Measurements from ENCODE around the gene PAFAH1B1.

Gene PAFAH1B1

GRCh38 chr17:2710071-2710802 is 116.8 kb downstream of the PAFAH1B1 start:
- POLR2A ChIA-PET: interaction anchor here (0.5 to 2.1 kb wide), 3 partner anchors 47 to 117 kb away, joined by 3 to 7 read pairs (median 3); partner anchors contain the start of gene PAFAH1B1
- CTCF ChIA-PET: interaction anchor here (0.7 to 1.2 kb wide), 4 partner anchors 18 to 308 kb away, joined by 3 read pairs; no protein-coding TSS in a partner anchor
- peak overlapping the region; percentile 73 for H3K4me3 ChIP-seq (ENCODE audit: low read depth, low read length)

GRCh38 chr17:2710803-2711607 is 117.6 kb downstream of the PAFAH1B1 start:
- ChIA-PET CTCF (interaction anchor here (0.6 to 1.2 kb wide), 4 partner anchors 35 to 265 kb away, joined by 3 to 4 read pairs (median 3); no protein-coding TSS in a partner anchor), POLR2A (interaction anchor here (1.1 to 2.1 kb wide), 2 partner anchors 81 to 118 kb away, joined by 3 to 7 read pairs; partner anchors contain the start of gene PAFAH1B1)
- H3K36me3 ChIP-seq (ENCODE audit: control insufficient read depth in 2 of 2, insufficient read depth in 1 of 2, low read length in 2 of 2): no peaks in the 10 kb centered on the region
- H3K4me1 ChIP-seq (ENCODE audit: control insufficient read depth, insufficient read depth, low read length): peaks cover 9% of the 10 kb centered on the region
- no peaks in the 10 kb centered on the region for H3K9me3 ChIP-seq (ENCODE audit: control insufficient read depth, insufficient read depth, low read depth, low read length)
- peak overlapping the region; percentile 63; the same call in 1 of the 2 replicates for H3K27ac ChIP-seq (ENCODE audit: extremely low read depth, low read depth, low read length)
- peak overlapping the region; percentile 73 for H3K4me3 ChIP-seq (ENCODE audit: low read depth, low read length)
- TF ChIP-seq ZNF704 (tag by site-specific recombination; IDR thresholded peaks at IDR 0.05): no peak
- TF ChIP-seq ZBTB8A (tag by site-specific recombination; IDR thresholded peaks at IDR 0.05): peak; percentile 43; the same call in 1 of the 2 replicates
- TF ChIP-seq ZNF830 (tag by site-specific recombination; IDR thresholded peaks at IDR 0.05; ENCODE audit: low read depth): no peak
- no peak for TF ChIP-seq MYNN (tag by site-specific recombination; IDR thresholded peaks at IDR 0.05; ENCODE audit: borderline replicate concordance)
- no peak for TF ChIP-seq ZXDB (tag by site-specific recombination; IDR thresholded peaks at IDR 0.05)
- 0 out of 2 replicates have a peak, but pooled peaks have one; percentile 41 for TF ChIP-seq KLF16 (tag by site-specific recombination; IDR thresholded peaks at IDR 0.05)
- TF ChIP-seq FEZF1 (tag by site-specific recombination; IDR thresholded peaks at IDR 0.05): no peak
- TF ChIP-seq ZNF664 (tag by site-specific recombination; IDR thresholded peaks at IDR 0.05): no peak
- peak; percentile 93 for TF ChIP-seq ZBTB26 (tag by site-specific recombination; optimal IDR thresholded peaks at IDR 0.05)
- no peak for TF ChIP-seq ZNF366 (tag by site-specific recombination; conservative IDR thresholded peaks at IDR 0.05)
- no peak for TF ChIP-seq ZNF544 (tag by site-specific recombination; IDR thresholded peaks at IDR 0.05)

More at GRCh38 chr17:2710071-2710802, 116.8 kb downstream of the PAFAH1B1 start:
- no peak for TF ChIP-seq KLF10 (tag by site-specific recombination; IDR thresholded peaks at IDR 0.05)
- no peak for TF ChIP-seq ZFP3 (tag by site-specific recombination; IDR thresholded peaks at IDR 0.05; ENCODE audit: low read depth)
- peak; percentile 28; the same call in 1 of the 2 replicates for TF ChIP-seq ZNF394 (tag by site-specific recombination; IDR thresholded peaks at IDR 0.05; ENCODE audit: borderline replicate concordance)
- no peak for TF ChIP-seq FEZF1 (tag by site-specific recombination; IDR thresholded peaks at IDR 0.05)
- TF ChIP-seq ZFHX2 (tag by site-specific recombination; conservative IDR thresholded peaks at IDR 0.05): no peak
- TF ChIP-seq ZNF175 (tag by site-specific recombination; IDR thresholded peaks at IDR 0.05): no peak
- no peak for TF ChIP-seq SCRT2 (tag by site-specific recombination; IDR thresholded peaks at IDR 0.05)
- no peak for TF ChIP-seq ZNF138 (tag by site-specific recombination; IDR thresholded peaks at IDR 0.05; ENCODE audit: borderline replicate concordance)
- no peak; the same call in 1 of the 2 replicates for TF ChIP-seq ZEB2 (tag by site-specific recombination; IDR thresholded peaks at IDR 0.05)
- no peak for TF ChIP-seq ZNF580 (tag by site-specific recombination; IDR thresholded peaks at IDR 0.05)
- 0 out of 2 replicates have a peak, but pooled peaks have one; percentile 62 for TF ChIP-seq PRDM2 (tag by site-specific recombination; IDR thresholded peaks at IDR 0.05; ENCODE audit: borderline replicate concordance)
- Histone ChIP-seq H3K36me3 (ENCODE audit: control insufficient read depth in 2 of 2, insufficient read depth in 1 of 2, low read length in 2 of 2) (no peaks in the 10 kb centered on the region), H3K9me3 (ENCODE audit: control insufficient read depth, insufficient read depth, low read depth, low read length) (no peaks in the 10 kb centered on the region), H3K4me1 (ENCODE audit: control insufficient read depth, insufficient read depth, low read length) (peaks cover 13% of the 10 kb centered on the region), H3K27ac (ENCODE audit: extremely low read depth, low read depth, low read length) (peak overlapping the region; percentile 20; the same call in 1 of the 2 replicates)

All from HEK293 (cell line).